GM12878 (cell line): Measurements from ENCODE around the gene CLEC16A. TPM values are rescaled to one million over a fixed set of nuclear protein-coding genes. Genes with fewer than 3 reads are reported as not detected.

Experiments
- ATAC-seq: fragments of 200-7000 bp; cut with Tn5 transposase; 3 replicates; pipeline ENCODE4 v1.9.1; 2020; ENCODE audit warnings: mild to moderate bottlenecking, moderate library complexity
- BruUV-seq: library from RNA; stranded (reverse); fragments of 400-500 nt; replicated peaks from 2 replicates; lab custom pipeline; 2021; lab: Mats Ljungman, UMichigan
- CTCF ChIA-PET: fragments of 300-600 bp; sonication (Branson Sonifier 250); formaldehyde crosslinking; extraction: SDS; loops from one replicate; lab custom pipeline; 2021; ENCODE audit warnings: inconsistent platforms; lab: Yijun Ruan, JAX
- POLR2A ChIA-PET: fragments of 350-600 bp; formaldehyde crosslinking; extraction: SDS; loops from one replicate; lab custom pipeline; 2021; ENCODE audit warnings: inconsistent platforms; lab: Charles Lee
- RAD21 ChIA-PET: fragments of 300-600 bp; sonication (Branson Sonifier 250); formaldehyde crosslinking; loops from one replicate; lab custom pipeline; 2023; ENCODE audit warnings: antibody characterized with exemption; ENCODE audit not compliant: unreplicated experiment; lab: Charles Lee
- SMC1A ChIA-PET: fragments of 300-600 bp; sonication (Branson Sonifier 250); formaldehyde crosslinking; loops from one replicate; lab custom pipeline; 2023; ENCODE audit not compliant: unreplicated experiment, uncharacterized antibody; lab: Charles Lee
- DNase-seq: peaks from one replicate; pipeline ENCODE4 v3.0.0-alpha.2; 2011; ENCODE audit warnings: low read depth, low spot score
- FAIRE-seq: peaks from 3 replicates; lab custom pipeline; 2011; peaks lifted over from hg19 to GRCh38; lab: Jason Lieb, UNC
- H2AFZ ChIP-seq: 2 replicates; pipeline ENCODE4 v1.6.0; 2011; ENCODE audit warnings: low read depth, low read length, control low read depth; ENCODE audit not compliant: control insufficient read depth
- H3K27ac ChIP-seq: 2 replicates; pipeline ENCODE4 v1.5.1; 2011; ENCODE audit warnings: control low read depth; ENCODE audit not compliant: control insufficient read depth, insufficient read depth
- H3K27me3 ChIP-seq, 2 experiments: replicated peaks in 1 of 2; 2 replicates each; pipeline versions ENCODE4 v1.6.0 to v1.6.1; 2011; ENCODE audit warnings: low read length in 1 of 2; ENCODE audit not compliant: control insufficient read depth in 2 of 2, insufficient read depth in 2 of 2
- H3K36me3 ChIP-seq, 2 experiments: 2 replicates each; pipeline ENCODE4 v1.5.1; 2011; ENCODE audit warnings: low read length in 1 of 2; ENCODE audit not compliant: control insufficient read depth in 2 of 2, insufficient read depth in 2 of 2
- H3K4me1 ChIP-seq: 2 replicates; pipeline ENCODE4 v1.6.1; 2011; ENCODE audit warnings: mild to moderate bottlenecking, low read length, moderate library complexity, mixed read lengths; ENCODE audit not compliant: control insufficient read depth, insufficient read depth
- H3K4me2 ChIP-seq: 2 replicates; pipeline ENCODE4 v1.6.0; 2011; ENCODE audit warnings: control low read depth; ENCODE audit not compliant: control insufficient read depth, insufficient read depth
- H3K4me3 ChIP-seq: fragments of 200-600 bp; sonication (generic); 2 replicates; pipeline ENCODE4 v1.5.1; 2016
- H3K79me2 ChIP-seq: 2 replicates; pipeline ENCODE4 v1.6.0; 2011; ENCODE audit warnings: low read length; ENCODE audit not compliant: control insufficient read depth, insufficient read depth
- H3K9ac ChIP-seq: 2 replicates; pipeline ENCODE4 v1.8.0; 2011; ENCODE audit warnings: low read length, control low read depth, mixed read lengths; ENCODE audit not compliant: control insufficient read depth, insufficient read depth
- H3K9me3 ChIP-seq: replicated peaks from 3 replicates; pipeline ENCODE4 v1.5.1; 2011; ENCODE audit warnings: mild to moderate bottlenecking, low read length; ENCODE audit not compliant: control insufficient read depth, insufficient read depth
- H4K20me1 ChIP-seq: 2 replicates; pipeline ENCODE4 v1.6.0; 2011; ENCODE audit not compliant: control insufficient read depth, insufficient read depth
- BCL11A ChIP-seq: IDR thresholded peaks from 2 replicates; pipeline ENCODE4 v1.6.1; 2011; ENCODE audit warnings: low read depth, low read length
- HDAC6 ChIP-seq: fragments of 200-600 bp; sonication (generic); IDR thresholded peaks from one replicate; pipeline ENCODE4 v1.8.0; 2017; ENCODE audit warnings: antibody characterized with exemption; ENCODE audit not compliant: unreplicated experiment
- IKZF2 ChIP-seq, 2 experiments: fragments of 450-650 bp; IDR thresholded peaks; 2 replicates each; pipeline ENCODE4 v1.6.1; 2017; ENCODE audit warnings: mild to moderate bottlenecking in 2 of 2, moderate library complexity in 2 of 2
- IRF4 ChIP-seq: IDR thresholded peaks from 2 replicates; pipeline ENCODE4 v1.6.1; 2011; ENCODE audit warnings: low read depth, low read length
- NR2F1 ChIP-seq: fragments of 450-650 bp; conservative IDR thresholded peaks from 2 replicates; pipeline ENCODE4 v1.6.1; 2017; ENCODE audit warnings: mild to moderate bottlenecking
- RFX5 ChIP-seq: IDR thresholded peaks from 2 replicates; pipeline ENCODE4 v1.6.1; 2011; ENCODE audit warnings: low read depth, low read length, improper control_type of control experiment
- YBX1 ChIP-seq: fragments of 450-650 bp; IDR thresholded peaks from 2 replicates; pipeline ENCODE4 v1.6.1; 2016; ENCODE audit warnings: antibody characterized with exemption
- ZBTB11 ChIP-seq: fragments of 450-650 bp; formaldehyde crosslinking; IDR thresholded peaks from 2 replicates; pipeline ENCODE4 v1.5.0; 2022; ENCODE audit warnings: mild to moderate bottlenecking, missing genetic modification characterization
- WGBS: methylation state at CpG from one replicate; pipeline ENCODE4 v1.1.6; 2016; ENCODE audit warnings: low lambda C conversion rate; ENCODE audit not compliant: insufficient replicate concordance, insufficient coverage; ENCODE audit errors: missing lambda C conversion rate; 5-methylcytosine and 5-hydroxymethylcytosine counted together
- in situ Hi-C: fragments of 300-500 bp; cut with MboI; formaldehyde crosslinking; loops from 9 replicates; pipeline ENCODE4 v1.14.3; 2018; ENCODE audit warnings: mixed read lengths
- intact Hi-C: fragments of 100-400 bp; cut with micrococcal nuclease; formaldehyde crosslinking; loops from one replicate; pipeline ENCODE4 v1.14.2; 2022; ENCODE audit not compliant: unreplicated experiment
- polyA plus RNA-seq, 11 experiments: library from polyadenylated mRNA; depleted of rRNA in 4 of 11; unstranded in 6 of 11; stranded (reverse) in 5 of 11; fragments of >200 nt; fragmentation: Nextera tagmentation in 4 of 11; fragmentation: Illumina TruSeq in 1 of 11; extraction: Ambion mirVana in 4 of 11; extraction: Trizol in 1 of 11; gene quantifications; 1 replicate in 1 of 11; 2 replicates in 10 of 11; pipeline versions ENCODE4 v1.2.1 to v1.2.3, GENCODE V29; 2011 to 2016; ENCODE audit warnings: inconsistent platforms in 2 of 11, missing spikeins in 2 of 11, low read depth in 1 of 11
- total RNA-seq, 4 experiments: library from RNA; depleted of rRNA in 3 of 4; stranded (reverse); fragments of >200 nt in 3 of 4; fragmentation: Illumina TruSeq in 1 of 4; extraction: Trizol in 1 of 4; gene quantifications; 2 replicates each; pipeline versions ENCODE4 v1.2.1 to v1.2.3, GENCODE V29; 2013 to 2021

Gene CLEC16A
- total and polyA plus RNA-seq, 10 of the 15 experiments (the other 5 are each of a cell fraction or from before 2014, with no cell fraction given) = 1.5 to 28.8 (median 19.2) TPM

GRCh38 chr16:11170696-11171447 is 226.5 kb downstream of the CLEC16A start (continued):
- TF ChIP-seq ZBTB11 (CRISPR knock-in tag) (no peak), BCL11A (no peak), IKZF2 (IDR thresholded peaks at IDR 0.05) (no peak), IRF4 (no peak), YBX1 (no peak), HDAC6 (no peak), RFX5 (no peak)

GRCh38 chr16:11171448-11171709 is 227.0 kb downstream of the CLEC16A start:
- Histone ChIP-seq H3K9me3 (no peaks in the 10 kb centered on the region), H3K9ac (no peak overlapping the region), H2AFZ (no peak overlapping the region), H3K36me3 (peaks cover 0 to 12% of the 10 kb centered on the region in 2 experiments; a peak in 3 of 4 replicates), H4K20me1 (no peaks in the 10 kb centered on the region), H3K4me2 (no peak overlapping the region), H3K79me2 (no peaks in the 10 kb centered on the region), H3K27me3 (no peaks in the 10 kb centered on the region; a peak in 1 of 4 replicates), H3K4me3 (no peak overlapping the region), H3K4me1 (peaks cover 35% of the 10 kb centered on the region), H3K27ac (no peak overlapping the region)
- 79% methylated on average over 4 of the region's 4 CpGs for WGBS
- in situ Hi-C loops (no loop called here), intact Hi-C loops (no loop called here)
- ATAC-seq = no peak
- no peak for DNase-seq
- ChIA-PET POLR2A (interaction anchor here (0.7 to 1.3 kb wide), 3 partner anchors 12 to 77 kb away, joined by 3 to 4 read pairs (median 3); no protein-coding TSS in a partner anchor), RAD21 (interaction anchor here (1.1 kb wide), 1 partner anchor 11 kb away, joined by 3 read pairs; no protein-coding TSS in a partner anchor), SMC1A (interaction anchor here (1.0 to 1.1 kb wide), 3 partner anchors 12 to 93 kb away, joined by 3 to 6 read pairs (median 4); no protein-coding TSS in a partner anchor), CTCF (interaction anchor here (0.6 to 1.3 kb wide), 3 partner anchors 58 to 94 kb away, joined by 3 to 4 read pairs (median 4); partner anchors contain the start of gene SOCS1)
- BruUV-seq = no TSS peak
- FAIRE-seq = no peak
- no peak for TF ChIP-seq NR2F1
